Keratinocyte (primary cell): ENCODE results near the gene MYBPC1.

Experiments
- EZH2 ChIP-seq: IDR thresholded peaks from one replicate; pipeline ENCODE4 v1.6.1; 2012; ENCODE audit warnings: inconsistent platforms, mild to moderate bottlenecking, low read length, moderate library complexity
- TF ChIP-seq, protein P1 (sequence below), 3 experiments: IDR thresholded peaks in 1 of 3; conservative IDR thresholded peaks in 1 of 3; optimal IDR thresholded peaks in 1 of 3; 2 replicates in 2 of 3; 3 replicates in 1 of 3; pipeline versions ENCODE3 to v1.5.1; 2011; ENCODE audit warnings: low read length in 3 of 3, mild to moderate bottlenecking in 3 of 3, moderate library complexity in 2 of 3, control low read depth in 1 of 3, inconsistent platforms in 1 of 3; ENCODE audit not compliant: insufficient read depth in 2 of 3; ENCODE audit errors: extremely low read depth in 1 of 3

GRCh38 chr12:101729842-101730241 lies 135.1 kb downstream of the MYBPC1 start:
- TF ChIP-seq, protein P1, sequence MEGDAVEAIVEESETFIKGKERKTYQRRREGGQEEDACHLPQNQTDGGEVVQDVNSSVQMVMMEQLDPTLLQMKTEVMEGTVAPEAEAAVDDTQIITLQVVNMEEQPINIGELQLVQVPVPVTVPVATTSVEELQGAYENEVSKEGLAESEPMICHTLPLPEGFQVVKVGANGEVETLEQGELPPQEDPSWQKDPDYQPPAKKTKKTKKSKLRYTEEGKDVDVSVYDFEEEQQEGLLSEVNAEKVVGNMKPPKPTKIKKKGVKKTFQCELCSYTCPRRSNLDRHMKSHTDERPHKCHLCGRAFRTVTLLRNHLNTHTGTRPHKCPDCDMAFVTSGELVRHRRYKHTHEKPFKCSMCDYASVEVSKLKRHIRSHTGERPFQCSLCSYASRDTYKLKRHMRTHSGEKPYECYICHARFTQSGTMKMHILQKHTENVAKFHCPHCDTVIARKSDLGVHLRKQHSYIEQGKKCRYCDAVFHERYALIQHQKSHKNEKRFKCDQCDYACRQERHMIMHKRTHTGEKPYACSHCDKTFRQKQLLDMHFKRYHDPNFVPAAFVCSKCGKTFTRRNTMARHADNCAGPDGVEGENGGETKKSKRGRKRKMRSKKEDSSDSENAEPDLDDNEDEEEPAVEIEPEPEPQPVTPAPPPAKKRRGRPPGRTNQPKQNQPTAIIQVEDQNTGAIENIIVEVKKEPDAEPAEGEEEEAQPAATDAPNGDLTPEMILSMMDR (optimal IDR thresholded peaks at IDR 0.05 in 1 of 3, IDR thresholded peaks at IDR 0.05 in 1 of 3, conservative IDR thresholded peaks at IDR 0.05 in 1 of 3; ENCODE audit: extremely low read depth in 1 of 3, insufficient read depth in 2 of 3, low read length in 3 of 3) = no peak
- no peak for TF ChIP-seq EZH2
